ENCODE results near the gene IFNA6.
"Not testable (repeated sequence)": the region's sequence is repeated elsewhere in the genome, so short reads cannot be mapped to it uniquely, and the experiment has no call there.

DNA sequence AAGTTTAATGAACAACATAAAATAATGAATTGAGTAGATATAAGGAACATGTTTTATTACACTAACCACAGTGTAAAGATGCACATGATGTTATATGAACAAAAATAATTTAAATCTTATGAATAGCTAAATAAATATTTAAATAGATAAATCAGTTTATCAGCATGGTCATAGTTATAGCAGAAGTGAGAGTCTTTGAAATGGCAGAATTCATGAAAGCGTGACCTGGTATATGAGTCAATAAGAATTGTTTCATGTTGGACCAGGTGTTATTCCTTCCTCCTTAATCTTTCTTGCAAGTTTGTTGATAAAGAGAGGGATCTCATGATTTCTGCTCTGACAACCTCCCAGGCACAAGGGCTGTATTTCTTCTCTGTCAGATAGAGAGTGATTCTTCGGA is 16.5 kb upstream of the IFNA6 start:
- TF ChIP-seq, protein P1, sequence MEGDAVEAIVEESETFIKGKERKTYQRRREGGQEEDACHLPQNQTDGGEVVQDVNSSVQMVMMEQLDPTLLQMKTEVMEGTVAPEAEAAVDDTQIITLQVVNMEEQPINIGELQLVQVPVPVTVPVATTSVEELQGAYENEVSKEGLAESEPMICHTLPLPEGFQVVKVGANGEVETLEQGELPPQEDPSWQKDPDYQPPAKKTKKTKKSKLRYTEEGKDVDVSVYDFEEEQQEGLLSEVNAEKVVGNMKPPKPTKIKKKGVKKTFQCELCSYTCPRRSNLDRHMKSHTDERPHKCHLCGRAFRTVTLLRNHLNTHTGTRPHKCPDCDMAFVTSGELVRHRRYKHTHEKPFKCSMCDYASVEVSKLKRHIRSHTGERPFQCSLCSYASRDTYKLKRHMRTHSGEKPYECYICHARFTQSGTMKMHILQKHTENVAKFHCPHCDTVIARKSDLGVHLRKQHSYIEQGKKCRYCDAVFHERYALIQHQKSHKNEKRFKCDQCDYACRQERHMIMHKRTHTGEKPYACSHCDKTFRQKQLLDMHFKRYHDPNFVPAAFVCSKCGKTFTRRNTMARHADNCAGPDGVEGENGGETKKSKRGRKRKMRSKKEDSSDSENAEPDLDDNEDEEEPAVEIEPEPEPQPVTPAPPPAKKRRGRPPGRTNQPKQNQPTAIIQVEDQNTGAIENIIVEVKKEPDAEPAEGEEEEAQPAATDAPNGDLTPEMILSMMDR (conservative IDR thresholded peaks at IDR 0.05): not testable (repeated sequence)
- not testable (repeated sequence) for TF ChIP-seq EZH2 (IDR thresholded peaks at IDR 0.05; ENCODE audit: low read depth)
